ENCODE data around the gene TUFM. TPM values are rescaled to one million over a fixed set of nuclear protein-coding genes. Genes with fewer than 3 reads are reported as not detected.

The TUFM gene
- total RNA-seq, 1 donor, result 101 TPM

DNA sequence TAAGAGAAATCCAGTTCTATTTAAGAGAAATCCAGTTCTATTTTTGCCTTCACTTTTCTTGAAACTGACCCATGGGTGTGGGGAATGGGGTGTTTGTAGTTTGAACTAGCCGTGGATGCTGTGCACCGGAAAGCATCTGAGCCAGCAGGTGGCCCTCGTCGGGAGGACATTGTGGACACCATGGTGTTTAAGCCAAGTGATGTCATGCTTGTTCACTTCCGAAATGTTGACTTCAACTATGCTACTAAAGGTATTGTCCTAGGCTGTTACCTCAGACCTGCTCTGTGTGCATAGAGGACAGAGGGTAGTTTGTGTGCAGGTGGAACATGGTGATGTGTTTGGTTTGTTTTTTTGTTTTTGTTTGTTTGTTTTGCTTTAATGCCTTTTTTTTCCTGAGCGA is 20.0 kb downstream of the TUFM start:
- Histone ChIP-seq H3K4me2 (ENCODE audit: insufficient read depth, low read length) (peak overlapping the region; percentile 3), H3K9me3 (ENCODE audit: low read depth, low read length) (no peaks in the 10 kb centered on the region), H2AFZ (ENCODE audit: low read length) (no peak overlapping the region), H4K20me1 (ENCODE audit: insufficient read depth, low read length) (peaks cover 47% of the 10 kb centered on the region), H3K27me3 (ENCODE audit: insufficient read depth, low read length) (no peaks in the 10 kb centered on the region), H3K27ac (ENCODE audit: low read depth, low read length) (no peak overlapping the region), H3K36me3 (ENCODE audit: insufficient read depth, low read length) (peaks cover 64% of the 10 kb centered on the region), H3K4me3 (ENCODE audit: insufficient read depth, low read length) (no peak overlapping the region), H3K79me2 (ENCODE audit: insufficient read depth, low read length) (peaks cover 88% of the 10 kb centered on the region), H3K4me1 (ENCODE audit: insufficient read depth, low read length) (peaks cover 26% of the 10 kb centered on the region)
- no peak for DNase-seq (ENCODE audit: insufficient read length, low spot score, missing footprints)
- TF ChIP-seq, protein P1, sequence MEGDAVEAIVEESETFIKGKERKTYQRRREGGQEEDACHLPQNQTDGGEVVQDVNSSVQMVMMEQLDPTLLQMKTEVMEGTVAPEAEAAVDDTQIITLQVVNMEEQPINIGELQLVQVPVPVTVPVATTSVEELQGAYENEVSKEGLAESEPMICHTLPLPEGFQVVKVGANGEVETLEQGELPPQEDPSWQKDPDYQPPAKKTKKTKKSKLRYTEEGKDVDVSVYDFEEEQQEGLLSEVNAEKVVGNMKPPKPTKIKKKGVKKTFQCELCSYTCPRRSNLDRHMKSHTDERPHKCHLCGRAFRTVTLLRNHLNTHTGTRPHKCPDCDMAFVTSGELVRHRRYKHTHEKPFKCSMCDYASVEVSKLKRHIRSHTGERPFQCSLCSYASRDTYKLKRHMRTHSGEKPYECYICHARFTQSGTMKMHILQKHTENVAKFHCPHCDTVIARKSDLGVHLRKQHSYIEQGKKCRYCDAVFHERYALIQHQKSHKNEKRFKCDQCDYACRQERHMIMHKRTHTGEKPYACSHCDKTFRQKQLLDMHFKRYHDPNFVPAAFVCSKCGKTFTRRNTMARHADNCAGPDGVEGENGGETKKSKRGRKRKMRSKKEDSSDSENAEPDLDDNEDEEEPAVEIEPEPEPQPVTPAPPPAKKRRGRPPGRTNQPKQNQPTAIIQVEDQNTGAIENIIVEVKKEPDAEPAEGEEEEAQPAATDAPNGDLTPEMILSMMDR (IDR thresholded peaks at IDR 0.05; ENCODE audit: extremely low read depth, low read depth, low read length), result peak; percentile 29

DNA sequence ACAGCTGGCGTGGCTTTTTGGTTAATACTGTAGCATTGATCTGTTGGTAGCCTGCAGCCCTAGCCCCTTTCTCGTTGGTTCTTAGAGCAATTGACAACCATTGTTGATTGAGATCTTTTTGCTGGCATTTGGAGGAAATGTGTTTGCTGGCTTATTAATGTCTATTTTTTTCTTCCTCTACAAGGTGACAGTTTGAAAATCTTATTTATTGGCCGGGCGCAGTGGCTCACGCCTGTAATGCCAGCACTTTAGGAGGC is 21.5 kb downstream of the TUFM start:
- Histone ChIP-seq H3K27ac (ENCODE audit: low read depth, low read length) (peak overlapping the region; percentile 93), H3K4me3 (ENCODE audit: insufficient read depth, low read length) (peak overlapping the region; percentile 100), H2AFZ (ENCODE audit: low read length) (peak overlapping the region; percentile 95), H3K79me2 (ENCODE audit: insufficient read depth, low read length) (peaks cover 87% of the 10 kb centered on the region), H3K9me3 (ENCODE audit: low read depth, low read length) (no peaks in the 10 kb centered on the region), H3K36me3 (ENCODE audit: insufficient read depth, low read length) (peaks cover 55% of the 10 kb centered on the region), H4K20me1 (ENCODE audit: insufficient read depth, low read length) (peaks cover 36% of the 10 kb centered on the region), H3K27me3 (ENCODE audit: insufficient read depth, low read length) (no peaks in the 10 kb centered on the region), H3K4me2 (ENCODE audit: insufficient read depth, low read length) (peak overlapping the region; percentile 96), H3K4me1 (ENCODE audit: insufficient read depth, low read length) (peaks cover 26% of the 10 kb centered on the region)
- no peak for DNase-seq (ENCODE audit: insufficient read length, low spot score, missing footprints)
- TF ChIP-seq, protein P1 (IDR thresholded peaks at IDR 0.05; ENCODE audit: extremely low read depth, low read depth, low read length), result no peak

- Histone ChIP-seq H3K4me2 (ENCODE audit: insufficient read depth, low read length) (peak overlapping the region; percentile 96), H2AFZ (ENCODE audit: low read length) (peak overlapping the region; percentile 95), H3K9me3 (ENCODE audit: low read depth, low read length) (no peaks in the 10 kb centered on the region), H3K27ac (ENCODE audit: low read depth, low read length) (peak overlapping the region; percentile 93), H3K4me1 (ENCODE audit: insufficient read depth, low read length) (peaks cover 26% of the 10 kb centered on the region), H4K20me1 (ENCODE audit: insufficient read depth, low read length) (peaks cover 31% of the 10 kb centered on the region), H3K79me2 (ENCODE audit: insufficient read depth, low read length) (peaks cover 82% of the 10 kb centered on the region), H3K4me3 (ENCODE audit: insufficient read depth, low read length) (peak overlapping the region; percentile 100), H3K36me3 (ENCODE audit: insufficient read depth, low read length) (peaks cover 51% of the 10 kb centered on the region), H3K27me3 (ENCODE audit: insufficient read depth, low read length) (no peaks in the 10 kb centered on the region)
- TF ChIP-seq, protein P1 (IDR thresholded peaks at IDR 0.05; ENCODE audit: extremely low read depth, low read depth, low read length), result no peak
- peak; percentile 100 for DNase-seq (ENCODE audit: insufficient read length, low spot score, missing footprints)
Measured at GRCh38 chr16:28823873-28824716, 22.1 kb downstream of the TUFM start.

DNA sequence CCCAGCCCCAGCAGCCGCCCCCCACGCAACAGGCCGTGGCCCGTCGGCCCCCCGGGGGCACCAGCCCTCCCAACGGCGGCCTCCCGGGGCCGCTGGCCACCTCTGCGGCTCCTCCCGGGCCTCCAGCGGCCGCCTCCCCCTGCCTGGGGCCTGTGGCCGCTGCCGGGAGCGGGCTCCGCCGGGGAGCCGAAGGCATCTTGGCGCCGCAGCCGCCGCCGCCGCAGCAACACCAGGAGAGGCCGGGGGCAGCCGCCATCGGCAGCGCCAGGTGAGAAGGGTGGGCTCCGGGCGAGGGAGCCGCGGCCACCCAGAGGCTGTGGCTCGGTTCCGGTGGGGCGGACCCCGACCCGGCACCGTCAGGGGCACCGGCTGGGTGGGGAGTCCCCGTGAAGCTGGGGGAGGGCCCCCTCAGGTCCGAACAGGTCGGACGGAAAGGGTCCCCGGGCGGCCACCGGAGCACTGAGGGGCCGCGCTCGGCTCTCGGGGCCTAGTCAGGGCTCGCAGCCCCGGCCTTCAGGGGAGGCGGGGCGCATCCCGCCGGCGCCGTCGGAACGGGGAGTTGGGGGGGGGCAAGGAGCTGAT is 22.8 kb downstream of the TUFM start:
- peak overlapping the region; percentile 96 for H3K4me2 ChIP-seq (ENCODE audit: insufficient read depth, low read length)

More for the DNA sequence above, 22.8 kb downstream of the TUFM start:
- H3K79me2 ChIP-seq (ENCODE audit: insufficient read depth, low read length), result peaks cover 79% of the 10 kb centered on the region
- TF ChIP-seq, protein P1 (IDR thresholded peaks at IDR 0.05; ENCODE audit: extremely low read depth, low read depth, low read length), result no peak
- H4K20me1 ChIP-seq (ENCODE audit: insufficient read depth, low read length), result peaks cover 31% of the 10 kb centered on the region
- H3K27me3 ChIP-seq (ENCODE audit: insufficient read depth, low read length), result no peaks in the 10 kb centered on the region
- H2AFZ ChIP-seq (ENCODE audit: low read length), result peak overlapping the region; percentile 38
- peak overlapping the region; percentile 100 for H3K4me3 ChIP-seq (ENCODE audit: insufficient read depth, low read length)
- peak overlapping the region; percentile 93 for H3K27ac ChIP-seq (ENCODE audit: low read depth, low read length)
- DNase-seq (ENCODE audit: insufficient read length, low spot score, missing footprints), result no peak
- no peaks in the 10 kb centered on the region for H3K9me3 ChIP-seq (ENCODE audit: low read depth, low read length)
- peaks cover 44% of the 10 kb centered on the region for H3K36me3 ChIP-seq (ENCODE audit: insufficient read depth, low read length)
- H3K4me1 ChIP-seq (ENCODE audit: insufficient read depth, low read length), result peaks cover 26% of the 10 kb centered on the region

Measured in osteoblast (primary cell).